Jurkat, Clone E6-1 (cell line): Measurements from ENCODE around the gene CADM1.

Experiments
- DNase-seq: peaks from one replicate; pipeline ENCODE4 v3.0.0-alpha.2; 2011; ENCODE audit warnings: low read depth, low spot score
- H3K4me3 ChIP-seq: 2 replicates; pipeline ENCODE4 v1.5.1; 2011; ENCODE audit warnings: mild to moderate bottlenecking, low read length, control low read depth, moderate library complexity

The CADM1 gene

DNA sequence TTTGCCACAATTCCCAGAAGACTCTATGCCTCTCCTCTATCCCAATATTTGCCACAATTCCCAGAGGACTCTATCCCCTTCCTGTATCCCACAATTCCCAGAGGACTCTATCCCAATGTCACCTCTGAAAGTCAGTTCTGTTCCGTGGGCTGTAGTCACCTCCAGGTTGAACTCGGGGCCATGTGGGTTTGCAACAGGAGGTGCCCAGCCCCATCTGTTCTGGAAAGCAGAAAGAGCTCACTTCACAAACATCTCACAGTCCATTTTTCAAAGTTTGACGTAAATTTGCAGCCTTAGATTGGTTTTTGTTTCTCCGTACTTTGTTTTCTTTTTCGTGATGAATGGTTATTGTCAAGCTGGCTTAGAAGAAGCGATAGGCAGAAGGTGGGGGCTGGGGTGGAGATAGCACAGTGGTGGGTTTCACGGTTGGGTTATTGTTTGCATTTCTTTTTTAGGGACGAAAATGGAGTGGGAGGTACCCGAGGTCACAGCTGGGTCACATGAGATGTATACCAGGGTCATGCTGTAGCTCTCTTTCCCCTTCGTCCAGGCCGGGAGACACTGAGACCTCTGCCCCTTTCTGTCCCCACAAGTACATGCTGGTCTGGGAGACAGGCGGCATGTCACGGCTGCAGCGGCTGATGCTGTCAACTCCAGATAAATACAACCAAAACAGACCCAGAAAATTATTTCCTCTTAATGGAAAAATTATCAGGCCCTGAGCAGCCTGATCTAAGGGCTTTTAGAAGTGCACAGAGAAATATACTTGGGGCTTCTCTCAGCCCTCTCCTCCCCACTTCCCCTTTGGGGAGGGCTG lies 374.5 kb downstream of the CADM1 start:
- no peak overlapping the region for H3K4me3 ChIP-seq
- DNase-seq, result no peak

DNA sequence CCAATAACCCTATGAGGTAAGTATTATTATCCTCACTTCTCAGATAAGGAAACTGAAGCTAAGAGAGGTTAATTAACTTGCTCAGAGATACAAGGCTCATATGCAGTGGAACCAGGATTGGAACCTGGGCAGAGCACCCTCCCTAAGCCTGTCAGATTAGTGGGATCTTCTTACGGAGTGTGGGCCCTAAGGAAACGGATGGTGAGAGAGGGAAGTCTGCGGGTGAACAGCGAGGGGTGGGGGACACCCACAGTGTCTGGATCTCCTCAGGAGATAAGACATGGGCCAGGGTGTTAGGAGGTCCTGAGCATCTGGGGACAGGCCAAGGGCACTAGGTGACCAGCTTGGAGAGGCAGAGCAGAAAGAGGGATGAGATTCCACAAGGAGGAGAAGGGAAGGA lies 376.0 kb downstream of the CADM1 start:
- no peak for DNase-seq

DNA sequence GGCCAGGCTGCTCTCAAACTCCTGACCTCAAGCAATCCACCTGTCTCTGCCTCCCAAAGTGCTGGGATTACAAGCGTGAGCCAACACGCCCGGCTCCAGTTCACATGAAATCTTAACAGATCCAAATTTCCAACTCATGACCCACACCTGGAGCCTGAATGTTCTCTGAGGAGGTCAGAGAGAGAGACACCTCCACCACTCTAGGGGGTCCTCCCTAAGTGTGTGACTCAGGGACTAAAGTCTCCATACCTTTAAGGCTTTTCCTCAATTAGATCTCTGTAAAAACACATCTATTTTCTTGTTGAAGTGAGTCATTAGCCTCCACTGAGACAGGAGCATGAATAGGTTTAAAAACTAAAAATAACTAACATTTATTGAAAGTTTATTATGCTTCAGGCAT lies 376.4 kb downstream of the CADM1 start:
- no peak for DNase-seq
- H3K4me3 ChIP-seq, result no peak overlapping the region

More for the DNA sequence above, 376.0 kb downstream of the CADM1 start:
- no peak overlapping the region for H3K4me3 ChIP-seq

DNA sequence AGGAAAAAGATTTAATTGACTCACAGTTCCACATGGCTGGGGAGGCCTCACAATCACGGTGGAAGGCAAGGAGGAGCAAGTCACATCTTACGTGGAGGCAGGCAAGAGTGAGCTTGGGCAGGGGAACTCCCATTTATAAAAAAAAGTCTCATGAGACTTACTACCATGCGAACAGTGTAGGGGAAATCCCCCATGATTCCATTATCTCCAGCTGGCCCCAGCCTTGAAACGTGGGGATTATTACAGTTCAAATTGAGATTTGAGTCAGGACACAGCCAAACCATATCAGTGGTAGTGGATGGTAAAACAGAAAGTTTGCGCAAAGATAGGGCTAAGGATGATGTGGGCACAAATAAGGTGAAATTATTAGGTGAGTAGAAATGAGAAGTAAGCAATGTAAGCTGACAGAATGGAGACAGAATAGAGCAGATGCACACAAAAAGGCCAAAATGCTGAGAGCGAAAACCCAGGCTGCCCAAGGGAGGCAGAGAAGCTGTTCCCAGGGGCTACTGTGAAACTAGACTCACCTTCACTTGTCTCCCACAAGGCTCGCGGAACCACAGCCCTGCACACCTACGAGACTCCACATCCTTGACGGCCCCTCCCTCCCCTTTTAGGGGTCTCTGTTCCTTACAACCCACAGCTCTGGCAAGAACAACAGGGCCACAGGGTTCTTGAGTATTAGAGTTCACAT lies 377.6 kb downstream of the CADM1 start:
- no peak for DNase-seq
- H3K4me3 ChIP-seq, result no peak overlapping the region

DNA sequence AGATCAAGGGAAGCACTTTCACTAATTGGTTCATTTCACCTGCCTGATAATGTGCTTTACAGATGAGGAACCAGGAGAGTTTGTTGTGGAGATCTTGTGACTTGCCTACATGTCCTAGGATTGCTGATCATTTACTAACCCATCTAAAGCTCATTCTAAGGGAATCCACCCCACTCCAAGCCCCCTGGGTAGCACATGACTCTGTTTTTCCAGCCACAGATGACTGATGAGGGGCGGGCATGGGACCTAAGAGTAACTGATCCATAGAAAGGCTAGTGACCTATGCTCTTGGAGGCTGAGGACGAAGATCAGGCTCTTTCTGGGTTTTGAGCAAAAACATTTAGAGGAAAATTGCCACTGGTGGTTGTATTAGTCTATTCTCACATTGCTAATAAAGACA lies 378.1 kb downstream of the CADM1 start:
- DNase-seq, result no peak
- H3K4me3 ChIP-seq, result no peak overlapping the region

DNA sequence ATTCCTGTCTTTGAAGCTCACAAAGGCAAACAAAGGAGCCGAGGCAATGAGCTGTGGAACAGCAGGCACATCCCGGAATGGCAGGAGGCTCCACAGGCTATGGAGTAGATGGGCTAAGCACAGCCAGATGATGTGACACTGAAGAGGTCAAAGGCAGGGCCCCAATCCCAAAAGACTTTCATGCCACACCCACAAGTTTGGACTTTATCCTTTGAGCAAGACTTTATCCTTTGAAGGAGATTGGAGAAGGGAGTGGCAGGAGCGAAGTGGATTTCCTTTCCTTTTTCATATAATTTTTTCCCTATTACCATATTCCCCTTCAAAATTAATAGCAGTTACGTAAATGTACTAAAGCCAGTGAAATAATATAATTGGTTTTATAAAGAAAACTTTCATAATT lies 379.4 kb downstream of the CADM1 start:
- DNase-seq, result no peak
- H3K4me3 ChIP-seq, result no peak overlapping the region

DNA sequence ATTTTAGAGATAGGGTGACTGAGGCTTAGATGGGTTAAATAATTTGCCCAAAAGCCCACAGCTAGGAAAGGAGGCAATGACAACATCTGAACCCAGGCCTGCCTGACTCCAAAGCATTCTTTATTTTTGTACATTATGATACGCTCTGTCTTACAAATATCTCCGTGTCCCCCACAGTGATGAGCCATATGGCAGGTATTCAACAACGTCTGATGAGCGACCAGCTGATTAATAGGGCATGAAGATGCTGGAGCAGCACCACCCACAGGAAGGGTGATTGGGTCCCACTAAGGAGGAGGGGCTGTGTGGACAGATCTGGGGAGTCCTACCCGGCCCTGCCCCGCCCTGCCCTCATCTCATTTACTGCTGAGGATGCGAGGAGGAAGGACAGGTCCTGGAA lies 380.6 kb downstream of the CADM1 start:
- DNase-seq, result no peak

DNA sequence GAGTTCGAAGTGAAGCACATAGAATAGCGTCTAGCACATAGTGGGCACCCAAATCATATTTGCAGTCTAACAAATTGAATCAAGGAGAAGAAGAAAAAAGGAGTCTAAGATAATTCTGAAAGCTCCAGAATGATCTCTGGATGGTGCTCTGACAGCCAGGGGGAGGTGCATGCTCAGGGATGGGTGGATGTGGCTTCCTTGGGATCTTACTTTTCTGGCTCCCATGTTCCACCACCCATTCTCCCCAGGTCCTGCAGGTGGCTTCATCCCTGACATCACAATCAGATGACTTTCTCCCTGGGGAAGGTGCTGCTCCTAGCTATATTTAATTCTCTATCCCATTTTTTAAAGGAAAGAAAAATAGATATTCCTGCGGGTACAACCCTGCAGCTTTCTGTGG lies 381.9 kb downstream of the CADM1 start:
- DNase-seq, result no peak
- H3K4me3 ChIP-seq, result no peak overlapping the region

More for the DNA sequence above, 380.6 kb downstream of the CADM1 start:
- H3K4me3 ChIP-seq, result no peak overlapping the region
